Mammary epithelial cell (primary cell): ENCODE results near the gene MAGI1.

Source experiments
- EZH2 ChIP-seq: IDR thresholded peaks from 2 replicates; pipeline ENCODE4 v1.6.1; 2012; ENCODE audit warnings: low read length, inconsistent platforms, borderline replicate concordance
- TF ChIP-seq, protein P1 (sequence below), 2 donors: IDR thresholded peaks in 1 of 2; conservative IDR thresholded peaks in 1 of 2; 2 replicates each; pipeline ENCODE4 v1.5.1; 2011 to 2012; ENCODE audit warnings: inconsistent platforms in 2 of 2, low read length in 2 of 2, mild to moderate bottlenecking in 2 of 2, control low read depth in 1 of 2, low read depth in 1 of 2; ENCODE audit not compliant: insufficient read depth in 1 of 2; ENCODE audit errors: extremely low read depth in 1 of 2

DNA sequence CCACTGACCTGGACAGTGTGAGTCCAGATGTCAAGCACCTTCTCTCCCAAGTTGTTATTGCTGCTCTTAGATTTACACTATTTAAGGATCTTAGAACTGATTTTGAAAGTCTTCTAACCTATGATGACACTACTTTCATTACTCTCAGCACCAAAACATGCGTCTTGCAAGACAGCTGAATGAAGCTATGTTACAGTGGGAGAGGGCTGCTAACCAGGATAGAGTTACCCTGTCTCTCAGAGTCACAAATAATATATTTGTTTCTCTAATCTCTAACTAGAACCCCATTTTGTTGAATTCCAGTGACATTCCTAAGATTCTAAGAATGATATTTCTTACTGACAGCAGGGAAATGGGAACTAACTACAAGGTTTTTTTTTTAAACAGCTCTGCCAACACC is 455.5 kb downstream of the MAGI1 start:
- no peak for TF ChIP-seq EZH2
- TF ChIP-seq, protein P1, sequence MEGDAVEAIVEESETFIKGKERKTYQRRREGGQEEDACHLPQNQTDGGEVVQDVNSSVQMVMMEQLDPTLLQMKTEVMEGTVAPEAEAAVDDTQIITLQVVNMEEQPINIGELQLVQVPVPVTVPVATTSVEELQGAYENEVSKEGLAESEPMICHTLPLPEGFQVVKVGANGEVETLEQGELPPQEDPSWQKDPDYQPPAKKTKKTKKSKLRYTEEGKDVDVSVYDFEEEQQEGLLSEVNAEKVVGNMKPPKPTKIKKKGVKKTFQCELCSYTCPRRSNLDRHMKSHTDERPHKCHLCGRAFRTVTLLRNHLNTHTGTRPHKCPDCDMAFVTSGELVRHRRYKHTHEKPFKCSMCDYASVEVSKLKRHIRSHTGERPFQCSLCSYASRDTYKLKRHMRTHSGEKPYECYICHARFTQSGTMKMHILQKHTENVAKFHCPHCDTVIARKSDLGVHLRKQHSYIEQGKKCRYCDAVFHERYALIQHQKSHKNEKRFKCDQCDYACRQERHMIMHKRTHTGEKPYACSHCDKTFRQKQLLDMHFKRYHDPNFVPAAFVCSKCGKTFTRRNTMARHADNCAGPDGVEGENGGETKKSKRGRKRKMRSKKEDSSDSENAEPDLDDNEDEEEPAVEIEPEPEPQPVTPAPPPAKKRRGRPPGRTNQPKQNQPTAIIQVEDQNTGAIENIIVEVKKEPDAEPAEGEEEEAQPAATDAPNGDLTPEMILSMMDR (conservative IDR thresholded peaks at IDR 0.05 in 1 of 2, IDR thresholded peaks at IDR 0.05 in 1 of 2; ENCODE audit: extremely low read depth in 1 of 2, insufficient read depth in 1 of 2, low read depth in 1 of 2, low read length in 2 of 2), result no peak
